GM23338 (cell line): ENCODE results near the gene MYRFL. TPM values are rescaled to one million over a fixed set of nuclear protein-coding genes. Genes with fewer than 3 reads are reported as not detected.

Experiments used
- ATAC-seq: fragments of 200-7000 bp; cut with Tn5 transposase; 3 replicates; pipeline ENCODE4 v1.9.1; 2020
- DNase-seq: peaks from one replicate; pipeline ENCODE4 v3.0.0-alpha.2; 2015; ENCODE audit warnings: low spot score
- H2AFZ ChIP-seq: fragments of 200-600 bp; sonication (generic); 2 replicates; pipeline ENCODE4 v1.8.0; 2016; ENCODE audit warnings: antibody characterized with exemption, mild to moderate bottlenecking, moderate library complexity
- H3F3A ChIP-seq: fragments of 200-600 bp; sonication (generic); replicated peaks from 2 replicates; pipeline ENCODE4 v1.8.0; 2017; ENCODE audit warnings: antibody characterized with exemption, mixed run types, low read depth
- H3K27ac ChIP-seq: fragments of 200-600 bp; sonication (generic); 2 replicates; pipeline ENCODE4 v1.6.1; 2016; ENCODE audit warnings: low read depth
- H3K27me3 ChIP-seq: fragments of 200-600 bp; sonication (generic); 2 replicates; pipeline ENCODE4 v1.8.0; 2016; ENCODE audit warnings: mild to moderate bottlenecking, mixed run types, moderate library complexity; ENCODE audit not compliant: insufficient read depth
- H3K36me3 ChIP-seq: fragments of 200-600 bp; sonication (generic); 2 replicates; pipeline ENCODE4 v1.8.0; 2016; ENCODE audit warnings: mild to moderate bottlenecking; ENCODE audit not compliant: insufficient read depth
- H3K4me1 ChIP-seq: fragments of 200-600 bp; sonication (generic); 2 replicates; pipeline ENCODE4 v1.8.0; 2016; ENCODE audit warnings: mild to moderate bottlenecking, moderate library complexity; ENCODE audit not compliant: insufficient read depth
- H3K4me2 ChIP-seq: fragments of 200-600 bp; sonication (generic); 2 replicates; pipeline ENCODE4 v1.7.1; 2017; ENCODE audit warnings: mixed run types
- H3K4me3 ChIP-seq: fragments of 200-600 bp; sonication (generic); 2 replicates; pipeline ENCODE4 v1.6.1; 2016; ENCODE audit warnings: mixed run types
- H3K79me2 ChIP-seq: fragments of 200-600 bp; sonication (generic); replicated peaks from 2 replicates; pipeline ENCODE4 v1.8.0; 2017; ENCODE audit warnings: mild to moderate bottlenecking; ENCODE audit not compliant: insufficient read depth
- H3K9me2 ChIP-seq: fragments of 200-600 bp; sonication (generic); 2 replicates; pipeline ENCODE4 v1.8.0; 2017; ENCODE audit not compliant: insufficient read depth
- H4K20me1 ChIP-seq: fragments of 200-600 bp; sonication (generic); replicated peaks from 2 replicates; pipeline ENCODE4 v1.8.0; 2017; ENCODE audit warnings: mild to moderate bottlenecking; ENCODE audit not compliant: insufficient read depth
- H3K27ac Mint-ChIP-seq: 2 replicates; pipeline ENCODE4 v1.8.0; 2020; ENCODE audit warnings: inconsistent platforms, mild to moderate bottlenecking, moderate library complexity, mixed read lengths
- H3K27me3 Mint-ChIP-seq: 3 replicates; pipeline ENCODE4 v1.8.0; 2022; ENCODE audit warnings: low read depth, mild to moderate bottlenecking, moderate library complexity, mixed read lengths, inconsistent platforms; ENCODE audit not compliant: insufficient read depth, poor library complexity
- H3K36me3 Mint-ChIP-seq: 3 replicates; pipeline ENCODE4 v1.8.0; 2021; ENCODE audit warnings: low read depth, mild to moderate bottlenecking, inconsistent platforms, moderate library complexity, mixed read lengths
- H3K4me1 Mint-ChIP-seq: 3 replicates; pipeline ENCODE4 v1.8.0; 2020; ENCODE audit warnings: mild to moderate bottlenecking, inconsistent platforms, mixed read lengths
- H3K4me3 Mint-ChIP-seq: 3 replicates; pipeline ENCODE4 v1.8.0; 2021; ENCODE audit warnings: moderate library complexity, mild to moderate bottlenecking, inconsistent platforms, mixed read lengths
- H3K9me3 Mint-ChIP-seq: 3 replicates; pipeline ENCODE4 v1.8.0; 2020; ENCODE audit warnings: moderate library complexity, mild to moderate bottlenecking, inconsistent platforms, mixed read lengths
- CREB1 ChIP-seq: fragments of 250-450 bp; sonication (Bioruptor Pico); IDR thresholded peaks from 2 replicates; pipeline ENCODE4 v1.5.0; 2020; ENCODE audit warnings: low read depth, mild to moderate bottlenecking, moderate library complexity
- POLR2AphosphoS5 ChIP-seq: IDR thresholded peaks from 2 replicates; pipeline ENCODE4 v1.6.1; 2016; ENCODE audit warnings: antibody characterized with exemption, low read depth
- REST ChIP-seq: IDR thresholded peaks from one replicate; pipeline ENCODE4 v1.6.1; 2018; ENCODE audit warnings: antibody characterized with exemption; ENCODE audit not compliant: unreplicated experiment
- ZNF331 ChIP-seq: fragments of 250-450 bp; sonication (Bioruptor Pico); IDR thresholded peaks from 2 replicates; pipeline ENCODE4 v1.5.0; 2020; ENCODE audit warnings: low read depth, mild to moderate bottlenecking, moderate library complexity
- ZNF462 ChIP-seq: fragments of 250-450 bp; sonication (Bioruptor Pico); IDR thresholded peaks from 2 replicates; pipeline ENCODE4 v1.5.0; 2020; ENCODE audit warnings: mild to moderate bottlenecking, moderate library complexity
- polyA plus RNA-seq: library from polyadenylated mRNA; unstranded; fragments of >200 nt; fragmentation: Nextera tagmentation; extraction: Ambion mirVana; gene quantifications from 2 replicates; pipeline ENCODE4 v1.2.1, GENCODE V29; 2016
- total RNA-seq: library from RNA; depleted of rRNA; stranded (reverse); fragments of >200 nt; shearing (Covaris generic); gene quantifications from 2 replicates; pipeline ENCODE4 v1.2.3, GENCODE V29; 2014

Gene MYRFL
- total and polyA plus RNA-seq, 2 experiments from 2014 or later, result 2.3 to 2.8 TPM

- 0 out of 2 replicates have a peak overlapping the region, but pooled peaks have one; percentile 35 for H3K27ac ChIP-seq
- ATAC-seq, result no peak; the same call in 2 of the 3 replicates
- peaks cover 8% of the 10 kb centered on the region; the same call in 1 of the 2 replicates for H3K36me3 ChIP-seq
- Mint-ChIP-seq H3K36me3 (peaks cover 41% of the 10 kb centered on the region), H3K4me3 (no peak overlapping the region; the same call in 2 of the 3 replicates), H3K9me3 (peaks cover 31% of the 10 kb centered on the region), H3K4me1 (peaks cover 59% of the 10 kb centered on the region), H3K27ac (peak overlapping the region; percentile 80), H3K27me3 (peaks cover 14% of the 10 kb centered on the region)
- no peak for TF ChIP-seq ZNF331 (CRISPR knock-in tag)
- no peak for TF ChIP-seq POLR2AphosphoS5
- TF ChIP-seq REST, result no peak
- no peaks in the 10 kb centered on the region for H3K27me3 ChIP-seq
- H2AFZ ChIP-seq, result no peak overlapping the region
- no peaks in the 10 kb centered on the region for H3K79me2 ChIP-seq
- H3K9me2 ChIP-seq, result no peaks in the 10 kb centered on the region
- no peak overlapping the region for H3K4me3 ChIP-seq
- peaks cover 42% of the 10 kb centered on the region for H3K4me1 ChIP-seq
- no peaks in the 10 kb centered on the region for H3F3A ChIP-seq
- peak overlapping the region; percentile 52 for H3K4me2 ChIP-seq
- no peak for DNase-seq
- H4K20me1 ChIP-seq, result no peaks in the 10 kb centered on the region
Measured at GRCh38 chr12:69935651-69936100, 110.6 kb downstream of the MYRFL start.

- Histone ChIP-seq H3K4me2 (peak overlapping the region; percentile 52), H3K27me3 (no peaks in the 10 kb centered on the region), H2AFZ (peak overlapping the region; percentile 2; the same call in 1 of the 2 replicates), H3K36me3 (peaks cover 8% of the 10 kb centered on the region; the same call in 1 of the 2 replicates), H4K20me1 (no peaks in the 10 kb centered on the region), H3K4me1 (peaks cover 37% of the 10 kb centered on the region), H3F3A (no peaks in the 10 kb centered on the region), H3K27ac (peak overlapping the region; percentile 35; the same call in 1 of the 2 replicates), H3K9me2 (no peaks in the 10 kb centered on the region), H3K4me3 (0 out of 2 replicates have a peak overlapping the region, but pooled peaks have one; percentile 4), H3K79me2 (no peaks in the 10 kb centered on the region)
- H3K9me3 Mint-ChIP-seq, result peaks cover 31% of the 10 kb centered on the region
- H3K36me3 Mint-ChIP-seq, result peaks cover 41% of the 10 kb centered on the region
- DNase-seq, result peak; percentile 92
- peaks cover 55% of the 10 kb centered on the region for H3K4me1 Mint-ChIP-seq
- TF ChIP-seq ZNF462, result peak; percentile 81
- TF ChIP-seq POLR2AphosphoS5, result no peak
- TF ChIP-seq CREB1, result 0 out of 2 replicates have a peak, but pooled peaks have one; percentile 9
- H3K27me3 Mint-ChIP-seq, result peaks cover 14% of the 10 kb centered on the region
- ATAC-seq, result peak; percentile 70
- peak overlapping the region; percentile 49 for H3K4me3 Mint-ChIP-seq
- peak overlapping the region; percentile 93 for H3K27ac Mint-ChIP-seq
Measured at GRCh38 chr12:69936214-69936731, 111.2 kb downstream of the MYRFL start.
